SK-N-SH (cell line): ENCODE data around the gene SNRPA1. TPM values are rescaled to one million over a fixed set of nuclear protein-coding genes. Genes with fewer than 3 reads are reported as not detected.

Experiments
- CTCF ChIA-PET: fragments of 300-600, 350-600 bp; formaldehyde crosslinking; extraction: SDS; loops from one replicate; lab custom pipeline; 2021; lab: Yijun Ruan, JAX
- POLR2A ChIA-PET: fragments of 350-600 bp; sonication (Branson Sonifier 250); formaldehyde crosslinking; extraction: SDS; loops from one replicate; lab custom pipeline; 2020; ENCODE audit warnings: antibody characterized with exemption, inconsistent platforms; lab: Yijun Ruan, JAX
- DNase-seq: peaks from one replicate; pipeline ENCODE4 v3.0.0; 2012
- H2AFZ ChIP-seq: fragments of 200-600 bp; sonication (generic); 2 replicates; pipeline ENCODE4 v1.8.1; 2016; ENCODE audit warnings: antibody characterized with exemption, mild to moderate bottlenecking, low read depth
- H3F3A ChIP-seq: fragments of 200-600 bp; sonication (generic); replicated peaks from 2 replicates; pipeline ENCODE3; 2016; ENCODE audit warnings: antibody characterized with exemption, mild to moderate bottlenecking; ENCODE audit not compliant: insufficient read depth
- H3K27ac ChIP-seq, 2 experiments: fragments of 200-500 bp in 1 of 2; fragments of 200-600 bp in 1 of 2; sonication (Bioruptor generic) in 1 of 2; sonication (generic), shearing (Covaris generic) in 1 of 2; 2 replicates each; pipeline versions ENCODE4 v1.5.1 to v1.6.1; 2014 to 2016; ENCODE audit warnings: low read depth in 2 of 2, inconsistent platforms in 1 of 2, low read length in 1 of 2, mild to moderate bottlenecking in 1 of 2, mixed read lengths in 1 of 2
- H3K27me3 ChIP-seq: fragments of 200-600 bp; sonication (generic), shearing (Covaris generic); 2 replicates; pipeline ENCODE4 v1.6.1; 2016; ENCODE audit warnings: mixed run types; ENCODE audit not compliant: insufficient read depth
- H3K36me3 ChIP-seq, 2 experiments: fragments of 200-500 bp in 1 of 2; fragments of 200-600 bp in 1 of 2; sonication (Bioruptor generic) in 1 of 2; sonication (generic) in 1 of 2; replicated peaks in 1 of 2; 2 replicates each; pipeline versions ENCODE3 to v1.5.1; 2014 to 2016; ENCODE audit warnings: low read length in 1 of 2, mild to moderate bottlenecking in 1 of 2; ENCODE audit not compliant: insufficient read depth in 2 of 2, control insufficient read depth in 1 of 2
- H3K4me1 ChIP-seq, 2 experiments: fragments of 200-500 bp in 1 of 2; fragments of 200-600 bp in 1 of 2; sonication (Bioruptor generic) in 1 of 2; sonication (generic), shearing (Covaris generic) in 1 of 2; 2 replicates each; pipeline versions ENCODE4 v1.5.1 to v1.6.1; 2014 to 2016; ENCODE audit warnings: low read depth in 1 of 2, low read length in 1 of 2, mixed run types in 1 of 2; ENCODE audit not compliant: insufficient read depth in 2 of 2, control insufficient read depth in 1 of 2
- H3K4me2 ChIP-seq: fragments of 200-600 bp; sonication (generic), shearing (Covaris generic); 2 replicates; pipeline ENCODE4 v1.6.1; 2017; ENCODE audit warnings: mixed run types
- H3K4me3 ChIP-seq, 2 experiments: fragments of 200-500 bp in 1 of 2; fragments of 200-600 bp in 1 of 2; sonication (Bioruptor generic) in 1 of 2; sonication (generic), shearing (Covaris generic) in 1 of 2; 2 replicates each; pipeline versions ENCODE4 v1.5.1 to v1.8.1; 2014 to 2016; ENCODE audit warnings: low read depth in 2 of 2, inconsistent platforms in 1 of 2, low read length in 1 of 2, mild to moderate bottlenecking in 1 of 2, mixed read lengths in 1 of 2, moderate library complexity in 1 of 2
- H3K79me2 ChIP-seq: fragments of 200-600 bp; sonication (generic); 2 replicates; pipeline ENCODE4 v1.8.1; 2017; ENCODE audit warnings: mild to moderate bottlenecking; ENCODE audit not compliant: insufficient read depth
- H3K9ac ChIP-seq: fragments of 200-600 bp; sonication (generic); 2 replicates; pipeline ENCODE4 v1.6.1; 2017; ENCODE audit warnings: mixed run types
- H3K9me2 ChIP-seq: fragments of 200-600 bp; sonication (generic); 2 replicates; pipeline ENCODE4 v1.6.1; 2017; ENCODE audit warnings: mixed run types
- H3K9me3 ChIP-seq: fragments of 200-600 bp; sonication (generic); 2 replicates; pipeline ENCODE4 v1.6.1; 2017; ENCODE audit warnings: mixed run types, mild to moderate bottlenecking, moderate library complexity
- H4K20me1 ChIP-seq: fragments of 200-600 bp; sonication (generic); 2 replicates; pipeline ENCODE4 v1.6.1; 2017; ENCODE audit warnings: mild to moderate bottlenecking, mixed run types; ENCODE audit not compliant: insufficient read depth
- CHD2 ChIP-seq: fragments of 150-350 bp; IDR thresholded peaks from 2 replicates; pipeline ENCODE4 v1.6.1; 2018; ENCODE audit warnings: low read length; ENCODE audit not compliant: partially characterized antibody
- ELF1 ChIP-seq: IDR thresholded peaks from 2 replicates; pipeline ENCODE4 v1.4.0; 2012
- EP300 ChIP-seq, 2 experiments: IDR thresholded peaks; 2 replicates each; pipeline versions ENCODE4 v1.4.0 to v1.6.1; 2012; ENCODE audit warnings: borderline replicate concordance in 1 of 2, low read depth in 1 of 2, low read length in 1 of 2
- EZH2phosphoT487 ChIP-seq: fragments of 200-600 bp; sonication (generic); IDR thresholded peaks from 2 replicates; pipeline ENCODE4 v1.6.1; 2017; ENCODE audit warnings: low read depth, mixed run types, mild to moderate bottlenecking, antibody characterized with exemption, moderate library complexity, borderline replicate concordance
- FOXJ3 ChIP-seq: sonication (generic); formaldehyde crosslinking; IDR thresholded peaks from 2 replicates; pipeline ENCODE4 v1.5.1; 2020; ENCODE audit warnings: mild to moderate bottlenecking, missing genetic modification reagents
- GATA2 ChIP-seq: sonication (generic); formaldehyde crosslinking; IDR thresholded peaks from 2 replicates; pipeline ENCODE4 v1.5.0; 2020; ENCODE audit warnings: mild to moderate bottlenecking, missing genetic modification reagents
- JUND ChIP-seq: IDR thresholded peaks from 2 replicates; pipeline ENCODE4 v1.4.0; 2012
- MAX ChIP-seq: IDR thresholded peaks from 2 replicates; pipeline ENCODE4 v1.4.0; 2012; ENCODE audit warnings: low read depth
- MEF2A ChIP-seq: IDR thresholded peaks from 2 replicates; pipeline ENCODE4 v1.4.0; 2012; ENCODE audit warnings: low read depth, borderline replicate concordance
- NFIC ChIP-seq: IDR thresholded peaks from 2 replicates; pipeline ENCODE4 v1.4.0; 2012; ENCODE audit warnings: borderline replicate concordance
- RCOR1 ChIP-seq: fragments of 150-350 bp; IDR thresholded peaks from 2 replicates; pipeline ENCODE4 v1.6.1; 2017; ENCODE audit warnings: antibody characterized with exemption, low read length
- RFX5 ChIP-seq: IDR thresholded peaks from 2 replicates; pipeline ENCODE4 v1.6.1; 2012; ENCODE audit warnings: mild to moderate bottlenecking, improper control_type of control experiment, low read length
- RXRA ChIP-seq: IDR thresholded peaks from 2 replicates; pipeline ENCODE4 v1.4.0; 2012; ENCODE audit warnings: low read depth, mild to moderate bottlenecking, borderline replicate concordance
- SMC3 ChIP-seq: IDR thresholded peaks from 2 replicates; pipeline ENCODE4 v1.6.1; 2012; ENCODE audit warnings: low read depth, low read length, improper control_type of control experiment
- TCF12 ChIP-seq: IDR thresholded peaks from 2 replicates; pipeline ENCODE4 v1.4.0; 2012
- USF1 ChIP-seq: IDR thresholded peaks from 2 replicates; pipeline ENCODE4 v1.4.0; 2012; ENCODE audit warnings: low read depth, borderline replicate concordance
- ZBTB33 ChIP-seq: IDR thresholded peaks from 2 replicates; pipeline ENCODE4 v1.4.0; 2012; ENCODE audit warnings: low read depth, borderline replicate concordance
- WGBS: methylation state at CpG from one replicate; pipeline ENCODE4 v1.1.6; 2017; ENCODE audit warnings: low lambda C conversion rate; 5-methylcytosine and 5-hydroxymethylcytosine counted together
- polyA plus RNA-seq, 3 experiments: library from polyadenylated mRNA; depleted of rRNA; stranded (reverse); fragments of >200 nt; gene quantifications; 2 replicates each; pipeline ENCODE4 v1.2.3, GENCODE V29; 2012
- TF ChIP-seq, protein P1 (sequence below): fragments of 150-350 bp; IDR thresholded peaks from 2 replicates; pipeline ENCODE4 v1.6.1; 2017; ENCODE audit warnings: antibody characterized with exemption, low read length, low read depth, borderline replicate concordance

Gene SNRPA1
- polyA plus RNA-seq, 1 of the 3 experiments (the other 2 are of a cell fraction) = 62.3 TPM

DNA sequence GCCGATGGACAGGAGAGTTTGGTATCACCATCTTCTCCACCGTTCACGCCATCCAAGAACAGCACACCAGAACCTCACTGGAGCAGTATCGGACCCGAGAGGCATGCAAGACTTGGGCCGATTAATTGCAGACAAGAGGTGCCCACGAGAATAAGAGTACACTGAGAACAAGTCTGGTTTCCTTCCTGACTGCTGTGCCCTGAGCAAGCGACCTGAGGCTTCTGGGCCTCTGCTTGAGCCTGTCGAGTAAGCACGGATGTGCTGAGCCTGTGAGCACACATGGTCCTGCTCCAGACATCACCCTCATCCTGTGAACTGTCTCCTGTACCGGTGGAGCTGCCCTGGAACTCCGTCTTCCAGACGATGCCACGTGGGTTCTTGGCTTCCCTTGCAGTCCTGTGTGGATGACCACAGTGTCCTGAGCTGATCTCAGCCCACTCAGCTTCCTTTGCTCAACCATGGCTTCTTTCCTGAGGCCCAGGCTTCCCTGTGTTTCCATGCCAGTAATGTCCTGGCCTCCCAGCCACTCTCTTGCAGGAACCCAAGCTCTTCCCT is 34.3 kb upstream of the SNRPA1 start:
- no peak overlapping the region for H3K9ac ChIP-seq
- no peak for DNase-seq
- H3K27ac ChIP-seq = no peak overlapping the region
- H3K4me2 ChIP-seq = no peak overlapping the region
- no peak overlapping the region for H3K4me3 ChIP-seq
- H3K79me2 ChIP-seq = no peaks in the 10 kb centered on the region
- no peak overlapping the region for H2AFZ ChIP-seq
- TF ChIP-seq JUND = no peak
- TF ChIP-seq RXRA = no peak
- TF ChIP-seq, protein P1, sequence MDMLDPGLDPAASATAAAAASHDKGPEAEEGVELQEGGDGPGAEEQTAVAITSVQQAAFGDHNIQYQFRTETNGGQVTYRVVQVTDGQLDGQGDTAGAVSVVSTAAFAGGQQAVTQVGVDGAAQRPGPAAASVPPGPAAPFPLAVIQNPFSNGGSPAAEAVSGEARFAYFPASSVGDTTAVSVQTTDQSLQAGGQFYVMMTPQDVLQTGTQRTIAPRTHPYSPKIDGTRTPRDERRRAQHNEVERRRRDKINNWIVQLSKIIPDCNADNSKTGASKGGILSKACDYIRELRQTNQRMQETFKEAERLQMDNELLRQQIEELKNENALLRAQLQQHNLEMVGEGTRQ = no peak
- TF ChIP-seq RCOR1 = no peak
- no peak for TF ChIP-seq EZH2phosphoT487
- TF ChIP-seq FOXJ3 (CRISPR knock-in tag) = no peak
- TF ChIP-seq MEF2A = no peak
- TF ChIP-seq GATA2 = no peak
- no peak for TF ChIP-seq TCF12
- TF ChIP-seq, all 33 proteins: peak for 0
- Histone ChIP-seq H3K4me1 (no peaks in the 10 kb centered on the region), H3K9me2 (no peaks in the 10 kb centered on the region), H3K36me3 (no peaks in the 10 kb centered on the region), H3K27me3 (peaks cover 8% of the 10 kb centered on the region; the same call in 1 of the 2 replicates), H3F3A (no peaks in the 10 kb centered on the region), H4K20me1 (no peaks in the 10 kb centered on the region), H3K9me3 (no peaks in the 10 kb centered on the region)
- POLR2A ChIA-PET = no interaction called here
- CTCF ChIA-PET = no interaction called here
- WGBS = 46% methylated on average over 10 of the region's 14 CpGs

- H3K36me3 ChIP-seq = no peaks in the 10 kb centered on the region
- POLR2A ChIA-PET = no interaction called here
These were observed 33.0 kb upstream of the SNRPA1 start for GRCh38 chr15:101328001-101328400.

DNA sequence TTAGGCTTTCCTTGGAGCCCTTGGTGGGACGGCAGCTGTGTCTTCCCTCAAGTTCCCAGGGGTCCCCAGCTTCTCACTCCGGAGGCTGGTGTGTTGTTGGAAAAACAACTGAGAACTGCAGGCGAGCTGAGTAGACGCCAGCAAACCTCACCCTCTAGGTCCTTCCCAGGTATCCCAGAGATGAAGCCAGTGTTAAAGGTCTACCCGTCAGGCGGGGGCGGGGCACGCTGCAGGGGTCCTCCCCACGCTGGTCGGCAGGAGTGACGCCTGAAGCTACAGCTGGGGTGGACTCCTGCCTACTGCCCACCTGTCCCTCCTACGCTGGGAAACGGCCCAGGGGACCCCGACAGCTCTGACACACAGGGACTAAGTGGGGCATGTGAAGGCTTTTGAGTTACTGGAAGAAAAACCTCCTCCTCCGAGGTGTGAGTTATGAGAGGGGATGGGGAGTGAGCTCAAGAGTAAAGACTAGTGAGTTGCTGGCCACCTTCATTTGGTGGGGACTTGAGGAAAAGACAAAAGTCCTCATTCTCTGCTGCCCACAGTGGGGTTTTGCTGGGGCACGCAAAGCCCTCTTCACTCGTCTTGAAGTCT is 32.2 kb upstream of the SNRPA1 start:
- Histone ChIP-seq H3K9ac (no peak overlapping the region), H3K4me1 (no peaks in the 10 kb centered on the region), H3K4me3 (no peak overlapping the region), H3K36me3 (no peaks in the 10 kb centered on the region), H3K27ac (no peak overlapping the region), H2AFZ (no peak overlapping the region), H3K27me3 (peaks cover 8% of the 10 kb centered on the region; the same call in 1 of the 2 replicates), H3K9me3 (no peaks in the 10 kb centered on the region), H3K9me2 (no peaks in the 10 kb centered on the region), H3F3A (no peaks in the 10 kb centered on the region), H3K79me2 (no peaks in the 10 kb centered on the region), H3K4me2 (no peak overlapping the region), H4K20me1 (no peaks in the 10 kb centered on the region)
- ChIA-PET CTCF (no interaction called here), POLR2A (no interaction called here)
- TF ChIP-seq CHD2 (no peak), RCOR1 (no peak), ELF1 (no peak), USF1 (no peak), EP300 (IDR thresholded peaks at IDR 0.05; ENCODE audit: borderline replicate concordance in 1 of 2, low read depth in 1 of 2, low read length in 1 of 2) (no peak), MEF2A (no peak), TCF12 (no peak), RFX5 (no peak), MAX (no peak), SMC3 (no peak), EZH2phosphoT487 (no peak), JUND (no peak), ZBTB33 (no peak)
- no peak for DNase-seq
- 58% methylated on average over 14 of the region's 17 CpGs for WGBS

More at GRCh38 chr15:101328001-101328400, 33.0 kb upstream of the SNRPA1 start:
- Histone ChIP-seq H2AFZ (no peak overlapping the region), H3K79me2 (no peaks in the 10 kb centered on the region), H3K9me2 (no peaks in the 10 kb centered on the region), H3K4me1 (no peaks in the 10 kb centered on the region), H3K9me3 (no peaks in the 10 kb centered on the region), H3F3A (no peaks in the 10 kb centered on the region), H3K4me3 (no peak overlapping the region), H3K9ac (no peak overlapping the region), H3K4me2 (no peak overlapping the region), H3K27me3 (peaks cover 8% of the 10 kb centered on the region; the same call in 1 of the 2 replicates), H4K20me1 (no peaks in the 10 kb centered on the region), H3K27ac (no peak overlapping the region)
- TF ChIP-seq NFIC (no peak), RCOR1 (no peak), FOXJ3 (CRISPR knock-in tag) (no peak)
- no peak for DNase-seq
- WGBS = 74% methylated on average over 14 of the region's 14 CpGs
- CTCF ChIA-PET = interaction anchor here (1.0 kb wide), 1 partner anchor 335 kb away, joined by 4 read pairs; no protein-coding TSS in a partner anchor
